PFSK-1 (cell line): ENCODE results near the gene CA9.

Experiments
- FOXP2 ChIP-seq: optimal IDR thresholded peaks from 2 replicates; pipeline ENCODE3; 2011; ENCODE audit warnings: borderline replicate concordance, control low read depth, inconsistent platforms; ENCODE audit not compliant: insufficient read depth; ENCODE audit errors: extremely low read length, extremely low read depth
- POLR2AphosphoS5 ChIP-seq: IDR thresholded peaks from 2 replicates; pipeline ENCODE4 v1.6.1; 2012; ENCODE audit warnings: low read depth, mild to moderate bottlenecking, control low read depth, low read length, moderate library complexity
- REST ChIP-seq, 2 experiments: IDR thresholded peaks; 2 replicates each; pipeline versions ENCODE4 v1.6.1 to v1.8.0; 2011 to 2012; ENCODE audit warnings: low read depth in 2 of 2, low read length in 2 of 2, control low read depth in 1 of 2, inconsistent platforms in 1 of 2, mild to moderate bottlenecking in 1 of 2, moderate library complexity in 1 of 2; ENCODE audit not compliant: insufficient read depth in 1 of 2
- SIN3A ChIP-seq: IDR thresholded peaks from 2 replicates; pipeline ENCODE4 v1.6.1; 2012; ENCODE audit warnings: mild to moderate bottlenecking, low read length, moderate library complexity, borderline replicate concordance; ENCODE audit not compliant: insufficient read depth
- TAF1 ChIP-seq: IDR thresholded peaks from 2 replicates; pipeline ENCODE4 v1.6.1; 2012; ENCODE audit warnings: low read length, control low read depth, borderline replicate concordance; ENCODE audit not compliant: insufficient read depth

The CA9 gene

DNA sequence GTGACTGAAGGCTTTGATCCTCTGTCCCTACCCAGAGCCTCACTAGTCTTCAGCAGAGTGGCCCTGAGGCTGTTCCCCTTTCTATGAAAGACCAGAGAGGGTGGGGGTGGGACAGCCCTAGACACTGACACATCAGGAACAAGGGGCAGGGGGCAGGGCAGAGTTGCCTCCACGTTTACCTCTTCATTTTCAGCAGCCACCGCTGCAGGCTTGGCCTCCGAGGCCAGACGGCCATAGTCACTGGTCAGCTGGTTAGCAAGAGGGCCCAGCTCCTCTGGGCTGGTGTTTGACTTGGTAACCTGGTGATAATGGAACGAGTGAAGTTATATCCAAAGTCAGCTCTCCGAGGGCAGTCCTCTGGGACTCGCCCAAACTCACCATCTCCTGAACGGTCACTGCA lies 31.6 kb downstream of the CA9 start:
- no peak for TF ChIP-seq SIN3A
- TF ChIP-seq FOXP2, result no peak
- no peak for TF ChIP-seq POLR2AphosphoS5
- no peak for TF ChIP-seq REST (IDR thresholded peaks at IDR 0.05; ENCODE audit: insufficient read depth in 1 of 2, low read depth in 2 of 2, low read length in 2 of 2)
- TF ChIP-seq TAF1, result no peak

GRCh38 chr9:35705836-35706430 lies 32.2 kb downstream of the CA9 start:
- no peak for TF ChIP-seq POLR2AphosphoS5
- TF ChIP-seq REST (IDR thresholded peaks at IDR 0.05; ENCODE audit: insufficient read depth in 1 of 2, low read depth in 2 of 2, low read length in 2 of 2), result no peak

DNA sequence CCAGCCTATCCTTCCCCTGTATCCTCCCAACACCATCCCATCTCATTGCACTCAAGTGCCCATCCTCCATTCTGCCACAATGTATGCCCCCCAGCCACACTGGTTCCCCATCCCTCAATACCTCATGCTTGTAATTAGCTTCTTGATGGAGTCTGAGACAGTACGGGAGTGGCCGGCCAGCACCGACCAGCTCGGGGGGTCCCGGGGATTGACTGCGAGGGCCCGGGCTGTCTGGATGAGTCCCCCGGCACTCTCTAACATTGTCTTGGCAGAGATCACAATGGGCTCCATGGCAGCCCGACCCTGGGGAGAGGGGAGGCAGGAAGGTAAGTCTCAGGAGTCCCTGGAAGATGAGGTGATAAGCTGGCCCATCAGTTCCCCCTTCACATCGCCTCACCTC lies 33.2 kb downstream of the CA9 start:
- TF ChIP-seq POLR2AphosphoS5 (no peak), REST (IDR thresholded peaks at IDR 0.05; ENCODE audit: insufficient read depth in 1 of 2, low read depth in 2 of 2, low read length in 2 of 2) (no peak), SIN3A (no peak), FOXP2 (no peak), TAF1 (no peak)

- TF ChIP-seq FOXP2 (no peak), REST (IDR thresholded peaks at IDR 0.05; ENCODE audit: insufficient read depth in 1 of 2, low read depth in 2 of 2, low read length in 2 of 2) (no peak), POLR2AphosphoS5 (no peak), SIN3A (no peak), TAF1 (no peak)
These were observed 34.4 kb downstream of the CA9 start for GRCh38 chr9:35708146-35708545.

DNA sequence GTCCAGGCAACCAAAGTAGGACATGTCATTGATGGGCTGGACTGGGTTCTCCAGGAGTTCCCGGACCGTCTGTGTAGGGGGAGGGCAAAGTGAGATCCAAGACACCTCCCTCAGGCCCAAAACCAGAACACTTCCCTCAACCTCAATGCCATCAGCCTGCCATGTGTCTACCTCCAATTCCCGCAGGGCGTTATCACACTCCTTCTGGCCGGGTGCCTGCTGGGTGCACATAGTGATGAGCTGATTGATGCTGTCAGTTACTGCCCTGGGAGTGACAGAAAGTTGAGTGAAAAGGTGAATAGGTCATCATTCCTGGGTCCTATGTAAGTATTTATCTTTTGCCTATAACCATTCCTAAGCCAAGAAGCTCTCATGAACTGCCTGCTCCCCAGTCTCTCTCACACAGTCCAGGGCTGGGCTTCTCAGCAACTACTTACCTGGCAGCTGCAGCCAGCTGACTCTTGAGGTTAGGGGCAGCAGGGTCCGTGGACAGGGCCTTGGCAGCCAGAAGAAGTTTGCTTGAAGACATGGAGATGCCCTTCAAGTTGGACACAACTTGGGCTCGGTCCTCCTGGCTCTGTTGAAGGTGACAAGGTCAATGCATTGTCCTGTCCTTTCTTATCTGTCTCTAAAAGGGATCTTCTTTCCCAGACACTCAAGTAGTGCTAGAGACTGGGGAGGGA lies 37.2 kb downstream of the CA9 start:
- TF ChIP-seq REST (IDR thresholded peaks at IDR 0.05; ENCODE audit: insufficient read depth in 1 of 2, low read depth in 2 of 2, low read length in 2 of 2) (no peak), TAF1 (no peak), POLR2AphosphoS5 (no peak), FOXP2 (no peak), SIN3A (no peak)
